SK-MEL-5 (cell line): ENCODE measurements around the gene SHROOM3. TPM values are rescaled to one million over a fixed set of nuclear protein-coding genes. Genes with fewer than 3 reads are reported as not detected.
"Not testable (repeated sequence)": the region's sequence is repeated elsewhere in the genome, so short reads cannot be mapped to it uniquely, and the experiment has no call there.

ENCODE experiments used
- DNase-seq: peaks from one replicate; pipeline ENCODE4 v3.0.0-alpha.2; 2016; ENCODE audit warnings: low read depth, low spot score
- in situ Hi-C: cut with HindIII; loops from 2 replicates; pipeline ENCODE4 v1.10.0; 2016; ENCODE audit warnings: low sequenced_read_pairs, high pct_unique_total_duplicates, low pct_unique_long_range_greater_than_20kb
- polyA plus RNA-seq, 2 experiments: library from polyadenylated mRNA; depleted of rRNA; stranded (reverse); fragments of >200 nt; gene quantifications; 2 replicates each; pipeline ENCODE4 v1.2.3, GENCODE V29; 2015
- total RNA-seq: library from RNA; depleted of rRNA; stranded (reverse); fragments of >200 nt; shearing (Covaris generic); gene quantifications from 2 replicates; pipeline ENCODE4 v1.2.3, GENCODE V29; 2014; rRNA removed

The SHROOM3 gene
- 0.82 and 0.88 TPM in 2 replicates for total RNA-seq
- 0.63 and 1.7 TPM in 2 replicates for polyA plus RNA-seq (2015; cell fraction: cytosol; rRNA removed)
- polyA plus RNA-seq (2015; cell fraction: nucleus; rRNA removed), result 0.12 and 0.25 TPM in 2 replicates

DNA sequence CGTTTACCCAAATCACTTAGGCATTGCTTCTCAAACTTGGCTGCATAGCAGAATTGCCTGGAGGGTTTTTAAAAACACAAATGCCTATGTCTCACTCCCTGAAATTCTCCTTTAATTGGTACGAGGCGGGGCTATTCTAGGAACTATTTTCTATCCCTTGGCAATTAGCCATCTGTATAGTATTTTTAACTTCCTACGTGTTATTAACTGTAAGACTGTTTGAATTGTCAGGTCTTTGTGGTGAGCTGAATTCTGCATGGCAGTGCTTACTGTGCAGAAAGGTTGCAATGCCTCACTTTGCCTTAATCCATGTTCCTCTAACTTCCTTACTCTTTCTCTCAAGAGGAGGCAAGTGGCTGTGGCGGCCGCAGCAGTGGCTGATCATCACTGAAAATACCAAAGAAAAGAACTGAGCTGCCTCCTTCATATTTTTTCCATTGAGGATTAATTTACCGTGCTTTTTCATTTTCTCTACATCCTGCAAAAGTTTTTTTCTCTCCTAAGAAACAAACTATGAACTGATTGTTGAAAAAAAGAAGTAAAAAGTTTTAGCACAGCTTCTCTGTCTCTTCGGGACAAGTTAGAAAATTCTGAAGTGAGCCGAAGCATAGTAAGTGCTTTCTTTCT lies at the start of gene SHROOM3:
Gene SHROOM3, plus strand, starts transcription at position 329 of the 627 bp plus-strand sequence. CDS start 824 bp downstream, outside the sequence.
- in situ Hi-C loops, result no loop called here
- peak; percentile 48 for DNase-seq

DNA sequence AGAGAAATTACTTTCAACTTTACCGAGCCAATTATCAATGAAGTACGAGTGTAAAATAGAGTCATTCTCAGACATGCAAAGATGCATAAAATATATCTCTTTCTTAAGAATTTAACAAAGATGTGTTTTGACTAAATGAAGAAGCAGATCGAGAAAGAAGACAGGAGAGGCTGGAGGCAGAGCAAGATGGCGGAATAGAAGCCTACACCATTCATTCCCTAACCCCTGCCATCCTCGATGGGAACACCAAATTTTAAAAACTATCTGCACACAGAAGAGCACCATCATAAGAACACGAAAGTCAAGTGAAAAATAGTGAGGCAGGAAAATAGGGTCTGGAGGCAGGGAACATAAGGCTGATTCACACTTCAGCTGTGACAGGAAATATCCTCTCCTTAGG lies 49.1 kb upstream of the SHROOM3 start:
- in situ Hi-C loops, result no loop called here
- no peak for DNase-seq

DNA sequence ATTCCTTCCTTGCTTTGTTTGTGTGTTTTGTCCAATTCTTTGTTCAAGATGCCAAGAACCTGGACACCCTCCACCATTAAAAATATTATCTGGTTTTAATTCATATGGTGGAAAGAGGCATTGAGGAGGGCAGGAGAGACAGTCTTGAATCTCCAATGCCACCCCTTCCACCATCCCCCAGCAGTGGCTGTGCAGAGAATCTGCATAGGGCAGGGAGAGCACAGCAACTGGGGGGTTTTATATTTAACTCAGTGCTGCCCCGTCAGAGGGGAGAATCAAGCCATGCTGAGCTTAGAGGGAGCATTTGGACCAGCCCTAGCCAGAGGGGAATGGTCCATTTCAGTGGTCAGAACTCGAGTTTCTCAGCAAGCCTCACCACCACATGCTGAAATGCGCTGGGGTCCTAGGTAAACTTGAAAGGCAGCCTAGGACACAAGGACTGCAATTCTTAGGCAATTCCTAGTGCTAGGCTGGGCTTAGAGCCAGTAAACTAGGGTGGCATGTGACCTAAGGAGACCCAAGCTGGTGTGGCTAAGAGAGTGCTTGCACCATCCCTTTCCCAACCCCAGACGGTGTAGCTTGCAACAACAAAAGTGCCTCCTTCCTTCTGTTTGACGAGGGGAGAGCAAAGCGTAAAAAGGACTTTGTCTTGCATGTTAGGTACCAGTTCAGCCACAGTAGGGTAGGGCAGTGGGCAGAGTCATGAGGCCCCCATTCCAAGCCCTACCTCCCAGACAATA lies 48.3 kb upstream of the SHROOM3 start:
- in situ Hi-C loops, result no loop called here
- no peak for DNase-seq

DNA sequence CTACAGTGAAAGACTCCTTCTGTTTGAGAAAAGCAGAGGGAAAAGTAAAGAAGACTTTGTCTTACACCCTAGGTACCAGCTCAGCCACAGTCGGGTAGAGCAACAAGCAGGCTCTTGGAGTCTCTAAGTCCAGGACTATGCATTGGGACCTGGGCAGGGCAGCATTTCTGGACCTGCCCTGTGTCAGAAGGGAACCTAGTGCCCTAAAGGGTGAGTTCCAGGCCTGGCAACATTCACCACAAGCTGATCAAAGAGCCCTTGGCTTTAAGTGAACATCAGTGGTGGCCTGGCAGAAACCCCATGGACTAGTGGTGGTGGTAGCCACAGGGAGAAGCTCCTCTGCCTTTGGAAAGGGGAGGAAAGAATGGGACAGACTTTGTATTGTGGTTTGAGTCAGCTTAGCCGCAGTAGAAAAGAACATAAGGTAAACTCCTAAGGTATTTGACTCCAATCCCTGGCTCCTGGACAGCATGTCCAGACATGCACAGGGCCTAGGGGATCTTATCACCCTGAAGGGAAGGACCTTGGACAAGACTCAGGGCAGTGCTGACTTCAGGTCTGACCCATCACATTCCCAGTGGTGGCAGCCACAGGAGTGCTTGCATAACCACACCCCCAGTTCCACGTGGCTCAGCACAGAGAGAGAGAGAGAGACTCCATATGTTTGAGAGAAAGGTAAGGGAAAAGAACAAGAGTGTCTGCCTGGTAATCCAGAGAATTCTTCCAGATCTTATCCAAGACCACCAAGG lies 46.7 kb upstream of the SHROOM3 start:
- in situ Hi-C loops, result no loop called here
- no peak for DNase-seq

DNA sequence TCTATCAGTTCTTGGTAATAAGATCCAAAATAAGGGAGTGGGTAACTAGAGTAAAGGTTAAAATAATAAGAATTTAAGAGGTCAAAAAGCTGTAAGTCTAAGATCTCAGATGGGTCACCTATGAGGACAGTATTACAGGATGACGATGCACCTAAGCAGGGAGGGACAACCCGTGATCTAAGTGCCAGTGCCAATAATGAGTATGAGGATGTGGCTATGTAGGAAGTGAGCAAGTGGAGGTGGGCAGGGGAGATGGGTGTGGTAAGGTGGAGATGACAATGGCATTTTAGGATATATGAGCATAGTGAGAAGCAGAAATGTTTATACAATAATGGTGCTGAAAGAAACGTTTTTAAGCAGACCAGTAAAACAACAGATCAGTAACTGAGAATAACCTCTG lies 33.4 kb upstream of the SHROOM3 start:
- in situ Hi-C loops, result no loop called here
- no peak for DNase-seq

DNA sequence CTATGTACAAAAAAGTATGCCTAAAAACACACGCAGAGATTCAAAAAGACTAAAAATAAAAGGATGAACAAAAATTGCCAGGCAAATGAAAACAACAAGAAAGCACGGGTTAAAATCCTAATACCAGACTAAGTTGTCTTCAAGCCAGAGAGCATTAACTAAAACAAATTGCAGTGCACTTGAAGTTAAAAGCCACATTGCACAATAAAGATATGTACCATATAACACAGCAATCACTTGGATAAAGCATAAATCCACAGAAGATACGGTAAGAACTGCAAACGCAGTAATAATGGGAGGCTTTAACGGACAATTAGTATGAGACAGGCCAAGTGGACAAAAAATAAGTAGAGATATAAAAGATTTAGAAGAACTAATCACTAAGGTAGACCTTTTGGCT lies 28.9 kb upstream of the SHROOM3 start:
- in situ Hi-C loops, result no loop called here

DNA sequence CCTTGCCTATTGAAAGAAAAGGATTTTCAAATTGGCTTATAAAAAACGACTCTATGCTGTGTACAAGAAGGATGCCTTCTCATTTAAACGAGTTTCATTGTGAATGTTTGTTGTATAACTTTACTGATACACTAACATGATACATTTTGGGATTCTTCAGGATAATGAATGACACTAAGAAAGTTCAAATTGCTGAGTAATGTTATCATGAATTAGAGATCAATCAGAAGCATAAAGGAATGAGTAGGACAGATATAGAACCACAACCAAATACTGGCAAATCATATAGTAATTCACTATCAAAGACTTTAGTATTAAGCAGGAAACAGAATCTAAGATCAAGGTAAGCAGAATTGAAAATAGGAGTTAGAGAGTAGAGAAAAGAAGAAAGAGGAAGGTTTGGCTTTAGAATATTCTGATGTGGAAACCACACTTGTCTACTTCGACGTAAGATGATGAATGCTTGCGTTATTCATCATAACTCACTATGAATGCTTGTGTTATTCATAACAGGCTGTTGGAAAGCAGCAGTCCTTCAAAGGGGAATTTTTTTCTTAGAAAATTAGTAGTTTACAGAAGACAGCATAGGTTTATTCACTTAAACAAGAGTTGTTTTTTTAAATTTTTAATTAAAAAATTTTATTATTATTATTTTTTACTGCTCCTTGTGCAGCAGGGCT lies 27.4 kb upstream of the SHROOM3 start:
- in situ Hi-C loops, result no loop called here
- peak; percentile 26 for DNase-seq

More for the DNA sequence above, 28.9 kb upstream of the SHROOM3 start:
- no peak for DNase-seq

DNA sequence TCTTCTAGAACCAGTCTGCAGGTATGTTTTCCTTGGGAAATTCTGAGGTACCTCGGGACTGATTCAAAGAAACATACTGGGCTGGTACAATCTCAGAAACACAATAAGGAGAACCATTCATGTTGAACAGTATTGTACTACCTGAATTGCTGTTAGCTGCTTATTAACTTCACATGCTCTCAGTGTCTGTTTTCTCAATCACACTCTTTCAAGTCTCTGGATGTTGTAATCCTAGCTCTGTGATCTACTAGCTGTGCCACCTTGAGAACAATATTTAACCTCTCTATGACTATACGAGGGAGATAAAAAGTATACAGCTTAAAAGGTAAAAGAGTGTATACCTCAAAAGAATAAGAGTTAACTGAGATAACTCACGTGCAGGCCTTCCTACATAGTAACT lies 24.4 kb upstream of the SHROOM3 start:
- DNase-seq, result no peak
- in situ Hi-C loops, result no loop called here

DNA sequence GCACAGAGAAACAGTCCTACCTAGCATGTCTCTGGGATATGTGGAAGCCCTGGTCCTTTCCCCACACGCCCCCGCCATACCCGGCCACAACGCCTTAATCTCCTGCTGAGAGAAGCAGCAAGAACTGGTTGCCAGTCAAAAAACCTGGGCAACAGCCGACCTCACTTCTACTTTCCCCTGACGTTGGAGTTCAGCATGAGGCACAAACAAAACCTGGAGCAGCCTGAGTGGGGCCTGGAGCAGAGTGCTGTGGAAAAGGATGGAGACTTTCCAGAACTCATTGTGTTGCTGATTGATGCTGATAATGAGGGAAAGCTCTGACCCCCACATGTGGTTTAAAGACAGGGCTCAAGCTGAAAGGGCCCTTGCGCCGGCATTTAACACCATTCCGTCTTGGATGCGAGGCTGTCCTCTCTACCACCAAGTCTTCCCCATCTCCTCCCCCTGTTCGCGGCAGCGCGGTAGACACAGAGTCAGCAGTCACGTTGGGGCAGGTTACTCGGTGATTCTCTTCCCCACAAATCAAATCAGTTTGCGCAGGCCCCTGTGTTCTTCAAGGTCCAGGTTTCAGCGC lies 14.8 kb upstream of the SHROOM3 start:
- in situ Hi-C loops, result no loop called here
- no peak for DNase-seq

DNA sequence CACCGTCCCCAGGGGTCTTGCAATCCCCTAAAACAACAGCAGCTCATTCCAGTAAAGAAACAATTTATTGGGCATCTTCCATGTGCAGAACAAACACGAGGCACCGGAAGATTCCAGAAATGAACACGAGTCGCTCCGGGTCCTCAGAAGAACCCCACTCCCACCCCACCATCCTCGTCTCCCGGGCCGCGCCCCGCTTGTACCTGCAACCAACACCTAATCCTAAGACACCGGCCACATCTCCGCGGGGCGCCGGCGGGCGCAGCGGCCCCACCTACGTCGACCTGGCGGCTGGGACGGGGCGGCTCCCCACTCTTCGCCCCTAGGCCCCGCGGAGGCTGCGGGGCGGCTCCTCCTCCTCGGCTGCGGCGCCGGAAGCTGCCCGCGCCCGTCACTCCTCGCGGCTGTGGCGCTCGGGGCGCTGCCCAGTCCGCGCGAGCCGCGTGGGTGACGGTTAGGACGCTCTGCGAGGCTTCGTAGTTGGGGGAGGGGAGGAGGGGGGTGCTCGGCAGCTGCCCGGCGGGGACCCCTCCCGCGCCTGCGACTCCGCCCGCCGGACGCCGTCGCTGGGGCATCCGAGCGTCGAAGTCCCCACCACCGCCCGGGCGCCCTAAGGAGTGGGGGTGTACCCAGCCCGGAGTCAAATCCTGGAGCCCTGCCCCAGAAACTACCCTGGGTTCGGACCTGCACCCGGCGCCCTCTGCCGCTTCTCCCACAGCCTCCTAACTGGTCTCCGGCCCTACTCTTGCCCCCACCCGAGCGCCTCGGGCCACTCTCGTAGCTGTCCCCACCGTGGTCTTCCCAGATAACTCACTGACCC lies 14.1 kb upstream of the SHROOM3 start, which contains the start of gene CCDC158:
Gene CCDC158, minus strand, starts transcription at position 380 of the 820 bp plus-strand sequence. CDS start 17,934 bp downstream, outside the sequence.
- DNase-seq, result no peak
- in situ Hi-C loops, result no loop called here

DNA sequence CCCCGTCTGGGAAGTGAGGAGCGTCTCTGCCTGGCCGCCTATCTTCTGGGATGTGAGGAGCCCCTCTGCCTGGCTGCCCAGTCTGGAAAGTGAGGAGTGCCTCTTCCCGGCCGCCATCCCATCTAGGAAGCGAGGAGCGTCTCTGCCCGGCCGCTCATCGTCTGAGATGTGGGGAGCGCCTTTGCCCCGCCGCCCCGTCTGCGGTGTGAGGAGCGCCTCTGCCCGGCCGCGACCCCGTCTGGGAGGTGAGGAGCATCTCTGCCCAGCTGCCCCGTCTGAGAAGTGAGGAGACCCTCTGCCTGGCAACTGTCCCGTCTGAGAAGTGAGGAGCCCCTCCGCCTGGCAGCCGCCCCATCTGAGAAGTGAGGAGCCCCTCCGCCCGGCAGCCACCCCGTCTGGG lies 11.9 kb upstream of the SHROOM3 start:
- DNase-seq, in situ Hi-C loops: not testable (repeated sequence)

DNA sequence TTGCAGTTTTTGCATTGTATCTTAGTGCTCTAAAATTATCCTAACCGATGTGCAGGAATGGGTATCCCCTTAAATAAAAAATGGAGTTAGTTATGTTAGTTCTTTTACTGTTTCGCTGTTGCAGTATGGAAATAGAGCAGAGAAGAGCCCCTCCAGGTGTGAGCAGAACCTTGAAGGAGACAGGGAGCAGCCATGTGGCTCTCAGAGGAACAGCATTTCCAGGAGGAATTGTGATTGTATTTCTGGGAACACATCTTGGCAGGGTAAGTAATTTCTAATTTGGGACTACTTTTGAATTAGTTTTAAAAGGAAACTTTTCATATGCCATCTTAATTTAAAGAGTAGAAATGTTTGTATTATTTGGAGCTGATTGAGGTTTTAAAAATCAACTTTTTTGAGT lies 8.8 kb upstream of the SHROOM3 start:
- no peak for DNase-seq
- in situ Hi-C loops, result no loop called here

DNA sequence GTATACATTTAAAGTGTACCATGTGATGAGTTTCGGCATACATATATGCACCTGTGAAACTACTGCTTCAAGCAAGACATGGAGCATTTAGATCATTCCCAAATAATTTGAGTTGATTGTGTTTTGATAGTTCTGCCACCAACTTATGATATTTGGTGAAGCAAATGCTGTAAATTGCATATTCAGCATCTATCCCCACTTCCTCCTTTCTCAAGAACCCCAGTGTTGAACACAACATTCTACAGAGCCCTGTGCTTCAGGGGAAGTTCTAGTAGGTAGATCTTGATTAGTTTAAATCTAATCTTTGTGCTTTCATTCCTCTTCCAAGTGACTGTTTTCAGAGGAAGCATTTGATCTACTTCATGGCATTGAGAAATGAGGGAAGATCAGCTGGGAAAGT lies 5.4 kb upstream of the SHROOM3 start:
- in situ Hi-C loops, result no loop called here
- no peak for DNase-seq

DNA sequence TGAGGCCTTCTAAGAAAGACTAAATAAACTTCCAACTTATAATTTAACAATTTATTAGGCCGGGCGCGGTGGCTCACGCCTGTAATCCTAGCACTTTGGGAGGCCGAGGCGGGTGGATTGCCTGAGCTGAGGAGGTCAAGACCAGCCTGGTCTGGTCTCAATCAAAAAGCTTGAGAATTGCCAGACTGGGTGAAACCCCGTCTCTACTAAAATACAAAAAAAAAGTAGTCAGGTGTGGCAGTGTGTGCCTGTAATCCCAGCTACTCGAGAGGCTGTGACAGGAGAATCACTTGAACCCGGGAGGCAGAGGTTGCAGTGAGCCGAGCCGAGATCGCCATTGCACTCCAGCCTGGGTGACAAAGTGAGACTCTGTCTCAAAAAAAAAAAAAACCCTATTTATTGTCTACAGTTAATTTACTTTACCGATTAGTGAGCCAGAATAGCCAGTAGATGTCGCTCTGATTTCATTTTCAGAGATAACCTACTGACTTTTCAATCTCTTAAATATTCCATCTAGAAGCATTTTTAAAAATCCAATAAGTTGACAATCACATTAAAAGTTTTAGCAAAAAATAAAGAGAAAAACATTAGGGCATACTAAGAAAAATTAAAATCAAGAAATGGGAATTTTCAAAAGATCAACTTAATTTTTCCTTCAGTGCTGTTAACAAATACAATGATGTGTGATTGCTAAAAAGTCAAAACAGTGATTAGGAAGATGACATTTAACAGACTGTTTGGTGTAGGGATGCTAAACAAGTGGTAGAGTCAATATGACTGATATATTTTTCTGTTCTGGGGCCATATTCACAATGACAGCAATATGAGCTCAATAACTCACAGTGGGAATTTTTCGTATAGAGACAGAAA lies 4.3 kb upstream of the SHROOM3 start:
- DNase-seq, result peak; percentile 74
- in situ Hi-C loops, result no loop called here

DNA sequence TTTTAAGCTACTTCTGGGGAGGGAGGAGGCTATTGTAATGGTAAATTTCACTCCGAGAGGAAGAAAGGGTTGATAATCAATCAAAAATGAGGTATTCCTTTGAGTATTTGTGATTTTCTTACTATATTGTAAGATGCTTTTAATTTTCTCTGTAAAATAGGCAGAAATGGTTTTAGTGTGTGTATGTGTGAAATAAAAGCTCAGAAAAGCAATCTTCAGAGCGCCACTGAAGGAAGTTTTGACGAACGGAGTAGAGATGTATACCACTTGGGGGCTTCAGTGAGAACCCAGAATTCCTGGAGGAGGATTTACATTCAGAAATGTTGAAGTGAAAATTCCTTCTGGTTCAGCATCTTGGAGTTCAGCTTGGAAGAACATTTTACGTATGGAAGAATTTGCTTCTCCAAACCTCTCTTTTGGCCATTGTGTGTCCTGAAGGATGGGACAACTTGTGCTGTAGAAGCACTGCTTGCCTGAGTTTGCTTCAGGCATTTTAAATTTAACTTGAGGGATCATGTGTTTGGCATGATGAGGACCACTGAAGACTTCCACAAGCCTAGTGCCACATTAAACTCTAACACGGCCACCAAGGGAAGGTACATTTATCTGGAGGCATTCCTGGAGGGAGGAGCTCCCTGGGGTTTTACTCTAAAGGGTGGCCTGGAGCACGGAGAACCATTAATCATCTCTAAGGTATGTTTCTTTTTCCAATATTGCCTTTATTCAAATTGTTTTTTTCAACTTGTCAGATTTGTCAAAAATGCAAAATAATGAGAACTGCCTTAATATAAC lies 695 bp downstream of the SHROOM3 start:
- no peak for DNase-seq
- in situ Hi-C loops, result no loop called here
